Measurements from ENCODE around the gene RNF227.
"Not testable (repeated sequence)": the region's sequence is repeated elsewhere in the genome, so short reads cannot be mapped to it uniquely, and the experiment has no call there.

Gene RNF227

GRCh38 chr17:7915611-7916384 is at the start of gene RNF227:
RNF227 (minus strand) TSS chr17:7916289; CDS start chr17:7916195, 94 bp downstream.
- Mint-ChIP-seq H3K9me3 (no peaks in the 10 kb centered on the region), H3K27ac (peak within 1 kb of the TSS; percentile 94), H3K27me3 (no peaks in the 10 kb centered on the region), H3K4me1 (ENCODE audit: low read depth) (peaks cover 44% of the 10 kb centered on the region), H3K4me3 (peak within 1 kb of the TSS; percentile 98), H3K36me3 (ENCODE audit: low read depth) (peaks cover 19% of the 10 kb centered on the region)
- intact Hi-C loops (cut with micrococcal nuclease): no loop called here

GRCh38 chr17:7961421-7961820 is 45.3 kb upstream of the RNF227 start:
- intact Hi-C loops (cut with micrococcal nuclease): no loop called here
- H3K27me3 Mint-ChIP-seq: no peaks in the 10 kb centered on the region
- no peaks in the 10 kb centered on the region for H3K36me3 Mint-ChIP-seq (ENCODE audit: low read depth)
- H3K4me1 Mint-ChIP-seq (ENCODE audit: low read depth): peaks cover 12% of the 10 kb centered on the region
- no peak overlapping the region for H3K27ac Mint-ChIP-seq
- no peaks in the 10 kb centered on the region for H3K9me3 Mint-ChIP-seq
- no peak overlapping the region for H3K4me3 Mint-ChIP-seq

GRCh38 chr17:7959503-7960253 is 43.6 kb upstream of the RNF227 start:
- Mint-ChIP-seq H3K27ac (no peak overlapping the region), H3K9me3 (no peaks in the 10 kb centered on the region), H3K27me3 (no peaks in the 10 kb centered on the region), H3K4me3 (no peak overlapping the region), H3K36me3 (ENCODE audit: low read depth) (no peaks in the 10 kb centered on the region), H3K4me1 (ENCODE audit: low read depth) (peaks cover 24% of the 10 kb centered on the region)
- intact Hi-C loops (cut with micrococcal nuclease): no loop called here

GRCh38 chr17:7956228-7956965 is 40.3 kb upstream of the RNF227 start:
- Mint-ChIP-seq H3K27ac (peak overlapping the region; percentile 52), H3K4me1 (ENCODE audit: low read depth) (peaks cover 27% of the 10 kb centered on the region), H3K4me3 (no peak overlapping the region), H3K9me3 (no peaks in the 10 kb centered on the region), H3K27me3 (no peaks in the 10 kb centered on the region), H3K36me3 (ENCODE audit: low read depth) (no peaks in the 10 kb centered on the region)
- intact Hi-C loops (cut with micrococcal nuclease): no loop called here

- intact Hi-C loops (cut with micrococcal nuclease): no loop called here
- Mint-ChIP-seq H3K4me3 (no peak overlapping the region), H3K4me1 (ENCODE audit: low read depth) (peaks cover 29% of the 10 kb centered on the region), H3K27ac (no peak overlapping the region), H3K9me3 (no peaks in the 10 kb centered on the region), H3K27me3 (no peaks in the 10 kb centered on the region), H3K36me3 (ENCODE audit: low read depth) (no peaks in the 10 kb centered on the region)
These were observed 39.5 kb upstream of the RNF227 start for GRCh38 chr17:7955414-7956227.

- H3K27ac Mint-ChIP-seq; H3K27me3 Mint-ChIP-seq; H3K9me3 Mint-ChIP-seq; H3K4me3 Mint-ChIP-seq; intact Hi-C loops (cut with micrococcal nuclease): not testable (repeated sequence)
- H3K36me3 Mint-ChIP-seq (ENCODE audit: low read depth): peaks cover 22% of the 10 kb centered on the region
- H3K4me1 Mint-ChIP-seq (ENCODE audit: low read depth): peaks cover 23% of the 10 kb centered on the region
These were observed 37.2 kb upstream of the RNF227 start for GRCh38 chr17:7953266-7953665.

- peaks cover 42% of the 10 kb centered on the region for H3K36me3 Mint-ChIP-seq (ENCODE audit: low read depth)
- intact Hi-C loops (cut with micrococcal nuclease): no loop called here
- H3K4me1 Mint-ChIP-seq (ENCODE audit: low read depth): peaks cover 15% of the 10 kb centered on the region
- H3K9me3 Mint-ChIP-seq: no peaks in the 10 kb centered on the region
- no peak overlapping the region for H3K27ac Mint-ChIP-seq
- H3K27me3 Mint-ChIP-seq: no peaks in the 10 kb centered on the region
- H3K4me3 Mint-ChIP-seq: no peak overlapping the region
These were observed 35.2 kb upstream of the RNF227 start for GRCh38 chr17:7951143-7951792.

- no peak overlapping the region for H3K4me3 Mint-ChIP-seq
- no peaks in the 10 kb centered on the region for H3K27me3 Mint-ChIP-seq
- peaks cover 10% of the 10 kb centered on the region for H3K4me1 Mint-ChIP-seq (ENCODE audit: low read depth)
- H3K9me3 Mint-ChIP-seq: no peaks in the 10 kb centered on the region
- H3K27ac Mint-ChIP-seq: no peak overlapping the region
- intact Hi-C loops (cut with micrococcal nuclease): no loop called here
- H3K36me3 Mint-ChIP-seq (ENCODE audit: low read depth): peaks cover 48% of the 10 kb centered on the region
These were observed 34.5 kb upstream of the RNF227 start for GRCh38 chr17:7950578-7950977.

- intact Hi-C loops (cut with micrococcal nuclease): no loop called here
- H3K27ac Mint-ChIP-seq: no peak overlapping the region
- no peak overlapping the region for H3K4me3 Mint-ChIP-seq
- H3K9me3 Mint-ChIP-seq: no peaks in the 10 kb centered on the region
- H3K27me3 Mint-ChIP-seq: no peaks in the 10 kb centered on the region
- peaks cover 13% of the 10 kb centered on the region for H3K4me1 Mint-ChIP-seq (ENCODE audit: low read depth)
- H3K36me3 Mint-ChIP-seq (ENCODE audit: low read depth): peaks cover 76% of the 10 kb centered on the region
These were observed 31.6 kb upstream of the RNF227 start for GRCh38 chr17:7947651-7948050.

GRCh38 chr17:7946441-7946840 is 30.4 kb upstream of the RNF227 start:
- peaks cover 10% of the 10 kb centered on the region for H3K4me1 Mint-ChIP-seq (ENCODE audit: low read depth)
- peaks cover 85% of the 10 kb centered on the region for H3K36me3 Mint-ChIP-seq (ENCODE audit: low read depth)
- no peak overlapping the region for H3K4me3 Mint-ChIP-seq
- intact Hi-C loops (cut with micrococcal nuclease): no loop called here
- H3K27ac Mint-ChIP-seq: no peak overlapping the region
- H3K9me3 Mint-ChIP-seq: no peaks in the 10 kb centered on the region
- no peaks in the 10 kb centered on the region for H3K27me3 Mint-ChIP-seq

GRCh38 chr17:7945651-7946050 is 29.6 kb upstream of the RNF227 start:
- Mint-ChIP-seq H3K4me3 (no peak overlapping the region), H3K27ac (no peak overlapping the region), H3K36me3 (ENCODE audit: low read depth) (peaks cover 93% of the 10 kb centered on the region), H3K27me3 (no peaks in the 10 kb centered on the region), H3K4me1 (ENCODE audit: low read depth) (peaks cover 7% of the 10 kb centered on the region), H3K9me3 (no peaks in the 10 kb centered on the region)
- intact Hi-C loops (cut with micrococcal nuclease): no loop called here

GRCh38 chr17:7944326-7944725 is 28.2 kb upstream of the RNF227 start:
- peaks cover 95% of the 10 kb centered on the region for H3K36me3 Mint-ChIP-seq (ENCODE audit: low read depth)
- peaks cover 7% of the 10 kb centered on the region for H3K4me1 Mint-ChIP-seq (ENCODE audit: low read depth)
- intact Hi-C loops (cut with micrococcal nuclease): no loop called here
- no peaks in the 10 kb centered on the region for H3K9me3 Mint-ChIP-seq
- H3K4me3 Mint-ChIP-seq: no peak overlapping the region
- no peaks in the 10 kb centered on the region for H3K27me3 Mint-ChIP-seq
- H3K27ac Mint-ChIP-seq: no peak overlapping the region

- Mint-ChIP-seq H3K36me3 (ENCODE audit: low read depth) (peaks cover 95% of the 10 kb centered on the region), H3K27ac (no peak overlapping the region), H3K9me3 (no peaks in the 10 kb centered on the region), H3K4me3 (no peak overlapping the region), H3K27me3 (no peaks in the 10 kb centered on the region), H3K4me1 (ENCODE audit: low read depth) (peaks cover 7% of the 10 kb centered on the region)
- intact Hi-C loops (cut with micrococcal nuclease): no loop called here
These were observed 27.2 kb upstream of the RNF227 start for GRCh38 chr17:7943291-7943690.
